ENCODE measurements around the gene DLG1. TPM values are rescaled to one million over a fixed set of nuclear protein-coding genes. Genes with fewer than 3 reads are reported as not detected.

Gene DLG1
- 10 to 100 TPM; 64.5 to 64.7 TPM for total RNA-seq

GRCh38 chr3:197298341-197298944 lies at the start of gene DLG1:
Gene DLG1 (minus strand): TSS chr3:197298612. CDS start chr3:197297204, 1,408 bp downstream.
- peak; percentile 82 for ATAC-seq (replicated peaks)
- Mint-ChIP-seq H3K4me1 (peaks cover 13% of the 10 kb centered on the region), H3K4me3 (peak within 1 kb of the TSS; percentile 94), H3K36me3 (ENCODE audit: low read depth) (peaks cover 39% of the 10 kb centered on the region), H3K27ac (peak within 1 kb of the TSS; percentile 91), H3K27me3 (peaks cover 14% of the 10 kb centered on the region), H3K9me3 (no peaks in the 10 kb centered on the region)

DNA sequence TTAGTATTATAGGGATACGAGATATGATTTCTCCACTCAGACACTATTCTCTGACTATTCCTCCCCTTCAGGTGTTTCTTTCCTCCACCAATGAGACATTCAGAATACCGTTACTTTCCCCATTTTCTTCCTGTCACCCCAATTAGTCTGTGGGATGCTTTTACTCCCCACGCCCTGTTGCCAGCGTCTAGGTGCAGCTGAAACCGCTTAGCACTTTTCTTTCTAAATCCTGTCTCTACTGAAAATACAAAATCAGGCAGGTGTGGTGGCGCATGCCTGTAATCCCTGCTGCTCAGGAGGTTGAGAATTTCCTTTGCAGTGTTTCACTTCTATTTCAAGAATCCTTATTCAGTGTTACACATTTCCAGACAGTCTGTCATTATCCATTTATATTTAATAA lies 49.6 kb upstream of the DLG1 start:
- no peak overlapping the region for H3K27ac Mint-ChIP-seq
- H3K27me3 Mint-ChIP-seq = peaks cover 3% of the 10 kb centered on the region
- no peak overlapping the region for H3K4me3 Mint-ChIP-seq
- H3K36me3 Mint-ChIP-seq (ENCODE audit: low read depth) = no peaks in the 10 kb centered on the region
- H3K9me3 Mint-ChIP-seq = no peaks in the 10 kb centered on the region
- no peaks in the 10 kb centered on the region for H3K4me1 Mint-ChIP-seq
- ATAC-seq (replicated peaks) = no peak

DNA sequence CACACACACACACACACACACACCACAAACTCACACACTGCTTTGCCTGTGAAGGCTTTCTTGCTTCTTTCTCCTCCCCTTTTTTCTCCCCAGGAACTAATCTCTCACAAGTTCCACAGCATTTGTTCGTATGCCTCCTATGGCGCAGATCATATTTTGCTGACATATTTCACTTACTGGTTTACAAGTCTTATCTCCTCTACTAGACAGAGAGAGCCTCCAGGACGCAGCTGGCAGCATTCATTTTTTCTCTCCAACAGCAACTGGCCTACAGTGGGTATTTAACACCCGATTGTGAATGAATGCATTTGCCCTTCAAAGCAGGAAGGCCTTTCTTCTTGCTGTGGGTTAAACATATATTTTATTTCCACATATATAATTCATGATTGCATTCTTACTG lies 47.0 kb upstream of the DLG1 start:
- Mint-ChIP-seq H3K36me3 (ENCODE audit: low read depth) (no peaks in the 10 kb centered on the region), H3K27ac (no peak overlapping the region), H3K27me3 (no peaks in the 10 kb centered on the region), H3K4me3 (no peak overlapping the region), H3K9me3 (no peaks in the 10 kb centered on the region), H3K4me1 (no peaks in the 10 kb centered on the region)
- ATAC-seq (replicated peaks) = no peak

- no peak overlapping the region for H3K27ac Mint-ChIP-seq
- no peaks in the 10 kb centered on the region for H3K9me3 Mint-ChIP-seq
- H3K36me3 Mint-ChIP-seq (ENCODE audit: low read depth) = no peaks in the 10 kb centered on the region
- no peaks in the 10 kb centered on the region for H3K27me3 Mint-ChIP-seq
- no peak for ATAC-seq (replicated peaks)
- no peak overlapping the region for H3K4me3 Mint-ChIP-seq
- H3K4me1 Mint-ChIP-seq = no peaks in the 10 kb centered on the region
These were observed 46.3 kb upstream of the DLG1 start for GRCh38 chr3:197344582-197345318.

DNA sequence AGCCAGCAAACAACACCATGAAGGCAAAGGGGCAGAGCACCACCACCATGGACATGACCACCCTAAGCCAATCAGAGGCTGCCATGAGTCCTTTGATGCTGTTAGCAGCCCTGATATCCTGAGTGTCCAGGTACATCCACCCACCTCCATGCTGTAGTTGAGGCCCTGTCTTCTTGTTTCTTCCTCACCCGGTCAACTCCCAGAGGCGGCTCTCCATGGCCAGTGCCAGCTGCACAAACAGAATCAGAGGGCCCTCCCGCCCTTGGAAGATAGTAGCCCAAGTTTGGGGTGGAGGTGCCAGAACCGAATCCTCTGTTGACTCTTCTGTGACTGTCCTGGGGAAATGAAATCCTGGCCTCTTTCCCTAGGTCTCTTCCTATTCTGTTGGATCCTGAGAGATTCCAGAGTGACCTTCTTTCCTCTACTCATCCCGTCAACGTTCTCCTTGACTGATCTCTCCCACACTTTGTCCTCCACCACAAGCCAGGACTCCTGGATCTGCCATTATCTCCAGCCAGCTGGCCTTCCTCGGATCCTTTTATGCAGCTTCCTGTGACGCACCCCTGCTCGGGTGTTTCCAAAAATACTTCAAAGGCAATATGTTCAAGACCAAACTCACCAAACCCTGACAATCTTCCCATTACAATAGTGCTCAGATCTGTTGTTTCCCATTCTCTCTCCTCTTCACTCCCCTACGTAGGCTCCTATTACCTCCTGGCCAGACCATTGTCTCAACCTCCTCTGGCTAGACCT lies 45.4 kb upstream of the DLG1 start:
- Mint-ChIP-seq H3K36me3 (ENCODE audit: low read depth) (no peaks in the 10 kb centered on the region), H3K9me3 (no peaks in the 10 kb centered on the region), H3K27ac (no peak overlapping the region), H3K4me3 (no peak overlapping the region), H3K4me1 (no peaks in the 10 kb centered on the region), H3K27me3 (no peaks in the 10 kb centered on the region)
- no peak for ATAC-seq (replicated peaks)

- H3K9me3 Mint-ChIP-seq = no peaks in the 10 kb centered on the region
- no peaks in the 10 kb centered on the region for H3K27me3 Mint-ChIP-seq
- H3K4me3 Mint-ChIP-seq = no peak overlapping the region
- H3K36me3 Mint-ChIP-seq (ENCODE audit: low read depth) = no peaks in the 10 kb centered on the region
- no peak overlapping the region for H3K27ac Mint-ChIP-seq
- no peak for ATAC-seq (replicated peaks)
- no peaks in the 10 kb centered on the region for H3K4me1 Mint-ChIP-seq
These were observed 44.7 kb upstream of the DLG1 start for GRCh38 chr3:197343111-197343510.

DNA sequence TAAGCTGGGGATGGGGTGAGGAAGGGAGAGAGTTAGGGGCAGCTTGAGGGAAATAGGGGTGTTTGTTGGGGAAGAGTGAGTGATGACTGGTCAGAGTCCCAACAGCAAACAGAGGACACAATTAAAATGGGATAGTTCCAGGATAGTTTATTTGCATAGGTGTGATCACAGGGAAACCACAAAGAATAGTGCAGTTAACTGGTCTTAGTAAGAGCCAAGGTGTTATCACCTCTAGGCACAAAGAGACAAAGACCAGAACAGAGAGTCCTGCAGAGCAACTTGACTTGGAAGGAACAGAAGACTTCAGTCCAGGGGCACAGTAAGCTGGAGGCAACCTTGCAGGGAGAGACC lies 42.1 kb upstream of the DLG1 start:
- Mint-ChIP-seq H3K27me3 (no peaks in the 10 kb centered on the region), H3K4me1 (no peaks in the 10 kb centered on the region), H3K9me3 (no peaks in the 10 kb centered on the region), H3K4me3 (no peak overlapping the region), H3K27ac (no peak overlapping the region), H3K36me3 (ENCODE audit: low read depth) (no peaks in the 10 kb centered on the region)
- no peak for ATAC-seq (replicated peaks)

DNA sequence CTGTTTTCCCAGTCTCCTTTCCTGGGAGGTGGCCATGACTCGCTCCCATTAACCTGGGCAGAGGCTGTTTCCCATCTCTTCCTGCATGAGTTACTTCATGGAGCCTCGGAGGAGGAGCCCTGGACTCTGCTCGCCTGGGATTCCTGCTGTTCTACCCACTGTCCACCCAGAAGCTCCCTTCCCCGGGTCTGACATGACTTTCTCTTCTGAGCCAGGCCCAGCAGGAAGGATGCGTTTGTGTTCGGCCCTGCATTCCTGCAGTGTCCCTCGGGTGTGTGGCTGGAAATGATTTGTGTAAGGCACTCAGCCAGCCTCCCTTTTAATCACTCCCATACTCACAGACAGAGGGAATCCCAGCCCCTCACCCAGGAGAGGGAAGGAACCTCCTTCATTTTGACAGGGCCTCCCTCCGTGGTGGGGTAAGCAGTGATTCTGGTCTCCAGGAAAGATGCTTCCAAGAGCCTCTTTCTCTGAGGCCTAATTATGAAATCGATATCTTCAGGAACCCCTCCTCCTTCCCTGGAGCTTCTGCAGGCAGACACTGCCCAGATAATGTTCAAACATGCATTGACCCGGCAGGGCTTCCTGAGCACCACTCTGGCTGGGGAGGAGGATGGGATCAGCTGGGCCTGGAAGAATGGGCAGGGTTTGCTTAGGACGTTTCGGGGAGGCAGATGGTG lies 41.6 kb upstream of the DLG1 start:
- H3K36me3 Mint-ChIP-seq (ENCODE audit: low read depth) = no peaks in the 10 kb centered on the region
- H3K4me3 Mint-ChIP-seq = no peak overlapping the region
- ATAC-seq (replicated peaks) = no peak
- H3K27ac Mint-ChIP-seq = no peak overlapping the region
- H3K4me1 Mint-ChIP-seq = no peaks in the 10 kb centered on the region
- H3K9me3 Mint-ChIP-seq = no peaks in the 10 kb centered on the region
- no peaks in the 10 kb centered on the region for H3K27me3 Mint-ChIP-seq

DNA sequence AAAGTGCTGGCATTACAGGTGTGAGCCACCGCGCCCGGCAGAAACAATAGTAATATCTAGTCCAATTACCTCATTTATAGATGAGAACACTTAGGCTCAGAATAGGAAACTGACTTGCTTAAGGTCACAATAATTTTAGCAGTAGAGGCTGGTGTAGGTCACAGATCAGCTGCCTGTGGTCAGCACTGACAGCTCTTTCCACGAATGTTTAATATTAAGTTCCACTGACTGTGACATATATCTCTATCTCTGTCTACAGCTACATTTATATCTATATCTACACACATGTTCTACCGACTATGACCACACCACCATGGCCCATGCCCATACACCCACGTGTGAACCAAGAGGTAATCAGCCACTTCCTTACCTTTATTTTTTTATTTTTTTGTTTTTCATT lies 40.2 kb upstream of the DLG1 start:
- H3K9me3 Mint-ChIP-seq = no peaks in the 10 kb centered on the region
- no peaks in the 10 kb centered on the region for H3K27me3 Mint-ChIP-seq
- H3K4me1 Mint-ChIP-seq = no peaks in the 10 kb centered on the region
- no peak for ATAC-seq (replicated peaks)
- no peak overlapping the region for H3K4me3 Mint-ChIP-seq
- H3K36me3 Mint-ChIP-seq (ENCODE audit: low read depth) = no peaks in the 10 kb centered on the region
- no peak overlapping the region for H3K27ac Mint-ChIP-seq

DNA sequence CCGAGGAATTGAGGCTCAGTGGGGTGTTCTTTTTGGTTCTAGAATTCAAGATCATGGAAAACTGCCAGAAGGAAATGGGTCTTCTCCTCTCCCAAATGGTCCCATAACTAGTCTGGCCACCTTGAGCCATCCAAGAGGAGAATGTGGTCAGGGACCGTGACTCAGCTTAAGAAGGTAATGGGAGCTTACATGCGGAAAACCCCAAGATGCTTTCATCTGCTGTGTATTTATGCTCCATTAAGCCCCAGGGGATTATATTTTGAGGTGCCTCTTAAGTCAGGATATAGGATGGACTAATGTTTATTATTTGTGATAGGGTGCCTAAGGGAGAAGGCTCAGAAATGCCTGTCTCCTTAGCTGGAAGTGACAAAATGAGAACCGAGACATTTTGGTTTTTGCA lies 39.2 kb upstream of the DLG1 start:
- H3K9me3 Mint-ChIP-seq = no peaks in the 10 kb centered on the region

DNA sequence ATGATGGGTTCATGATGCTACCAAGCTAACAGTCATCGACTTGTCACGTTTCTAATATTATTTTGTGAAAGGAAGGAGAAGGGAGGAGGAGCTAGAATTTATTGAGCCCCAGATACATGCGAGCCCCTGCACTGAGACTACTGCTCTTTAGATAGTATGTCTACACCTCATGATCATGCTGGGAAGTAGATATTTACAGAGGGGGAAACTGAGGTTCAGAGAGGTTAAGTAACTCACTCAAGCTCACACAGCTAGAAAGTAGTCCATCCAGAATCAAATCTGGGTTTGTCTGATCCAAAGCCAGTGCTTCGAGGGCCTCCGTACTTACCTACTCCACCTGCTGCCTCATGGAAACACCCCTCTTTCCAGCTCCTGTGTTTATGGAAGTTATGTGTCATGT lies 38.8 kb upstream of the DLG1 start:
- Mint-ChIP-seq H3K36me3 (ENCODE audit: low read depth) (no peaks in the 10 kb centered on the region), H3K4me1 (no peaks in the 10 kb centered on the region), H3K4me3 (no peak overlapping the region), H3K27ac (no peak overlapping the region), H3K9me3 (no peaks in the 10 kb centered on the region), H3K27me3 (peaks cover 3% of the 10 kb centered on the region)
- ATAC-seq (replicated peaks) = no peak

More for the DNA sequence above, 39.2 kb upstream of the DLG1 start:
- no peaks in the 10 kb centered on the region for H3K4me1 Mint-ChIP-seq
- no peaks in the 10 kb centered on the region for H3K27me3 Mint-ChIP-seq
- no peaks in the 10 kb centered on the region for H3K36me3 Mint-ChIP-seq (ENCODE audit: low read depth)
- ATAC-seq (replicated peaks) = no peak
- no peak overlapping the region for H3K4me3 Mint-ChIP-seq
- no peak overlapping the region for H3K27ac Mint-ChIP-seq

- H3K4me1 Mint-ChIP-seq = no peaks in the 10 kb centered on the region
- H3K4me3 Mint-ChIP-seq = no peak overlapping the region
- ATAC-seq (replicated peaks) = no peak
- H3K27ac Mint-ChIP-seq = no peak overlapping the region
- H3K36me3 Mint-ChIP-seq (ENCODE audit: low read depth) = no peaks in the 10 kb centered on the region
- peaks cover 8% of the 10 kb centered on the region for H3K27me3 Mint-ChIP-seq
- no peaks in the 10 kb centered on the region for H3K9me3 Mint-ChIP-seq
These were observed 37.9 kb upstream of the DLG1 start for GRCh38 chr3:197336348-197336747.

DNA sequence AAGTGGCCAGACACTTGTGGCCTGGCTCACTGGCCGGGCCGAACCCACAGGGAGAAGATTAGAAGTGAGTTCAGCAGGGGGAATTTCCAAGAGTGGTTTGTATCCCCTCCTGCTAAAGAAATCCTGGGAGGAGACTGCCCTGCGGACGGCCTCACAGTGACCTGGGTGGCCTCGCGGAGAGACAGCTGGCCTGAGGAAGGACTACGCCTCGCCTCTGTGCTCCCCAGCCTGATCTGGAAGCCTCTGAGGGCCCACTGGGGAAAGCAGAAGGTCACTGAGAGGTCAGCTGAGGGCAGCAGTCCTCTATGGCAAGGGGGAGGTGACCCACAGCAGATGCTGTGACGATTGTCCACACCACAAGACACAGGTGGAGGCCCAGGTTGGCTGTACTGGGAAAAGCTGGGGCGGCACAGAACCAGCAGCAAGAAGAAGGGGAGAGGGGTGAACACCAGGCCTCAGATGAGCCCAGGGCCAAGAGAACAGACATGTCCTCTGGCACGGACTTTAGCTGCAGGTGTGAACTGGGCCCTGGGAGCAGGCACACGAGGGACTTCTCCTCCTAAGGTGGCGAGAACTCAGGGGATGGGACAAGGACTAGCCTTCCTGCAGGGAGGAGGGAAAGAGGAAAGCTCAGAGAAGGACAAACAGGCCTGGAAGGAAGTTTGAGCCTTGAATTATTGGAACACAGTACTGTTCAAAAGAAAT lies 37.2 kb upstream of the DLG1 start:
- Mint-ChIP-seq H3K27ac (no peak overlapping the region), H3K9me3 (no peaks in the 10 kb centered on the region), H3K4me3 (no peak overlapping the region), H3K36me3 (ENCODE audit: low read depth) (no peaks in the 10 kb centered on the region), H3K4me1 (no peaks in the 10 kb centered on the region), H3K27me3 (peaks cover 11% of the 10 kb centered on the region)
- ATAC-seq (replicated peaks) = no peak

GRCh38 chr3:197333901-197334639 lies 35.7 kb upstream of the DLG1 start:
- ATAC-seq (replicated peaks) = no peak
- H3K4me3 Mint-ChIP-seq = no peak overlapping the region
- no peaks in the 10 kb centered on the region for H3K36me3 Mint-ChIP-seq (ENCODE audit: low read depth)
- H3K27me3 Mint-ChIP-seq = peaks cover 15% of the 10 kb centered on the region
- no peaks in the 10 kb centered on the region for H3K9me3 Mint-ChIP-seq
- no peaks in the 10 kb centered on the region for H3K4me1 Mint-ChIP-seq
- H3K27ac Mint-ChIP-seq = no peak overlapping the region
